ENCODE data around the gene CAGE1. TPM values are rescaled to one million over a fixed set of nuclear protein-coding genes. Genes with fewer than 3 reads are reported as not detected.

Gene CAGE1
- total and polyA plus RNA-seq, 2 donors (not counting 3 experiments of a cell fraction or from before 2014, with no cell fraction given): not detected

DNA sequence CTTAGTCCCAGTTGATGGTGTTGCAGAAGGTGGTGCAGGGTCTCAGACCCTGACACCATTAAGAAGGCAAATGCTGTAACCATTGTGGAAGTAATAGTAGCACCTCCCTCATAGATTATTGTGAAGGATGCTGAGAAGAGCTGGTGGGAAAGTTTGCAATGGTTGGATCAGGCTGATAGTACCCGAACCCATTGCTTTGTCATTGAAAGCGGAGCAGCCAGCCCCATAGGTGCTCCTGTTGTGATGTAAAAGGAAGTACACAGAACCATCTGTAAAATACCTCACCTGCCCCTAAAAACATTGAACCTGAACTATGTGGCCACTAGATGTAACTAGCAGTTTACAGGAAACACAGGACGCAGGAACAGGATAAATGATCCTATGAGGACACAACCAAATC, 31.5 kb upstream of the CAGE1 start:
- Histone ChIP-seq H3K4me1 (ENCODE audit: control insufficient read depth, extremely low read depth, insufficient read depth, low read length) (no peaks in the 10 kb centered on the region), H2AFZ (ENCODE audit: low read depth, low read length) (no peak overlapping the region), H3K4me2 (ENCODE audit: insufficient read depth, low read length) (no peak overlapping the region), H3K9me1 (replicated peaks; ENCODE audit: control insufficient read depth, extremely low read depth, insufficient read depth, low read length) (no peaks in the 10 kb centered on the region), H3K9ac (replicated peaks; ENCODE audit: extremely low read depth, insufficient read depth, low read length) (no peak overlapping the region), H3K9me3 (replicated peaks; ENCODE audit: control insufficient read depth, insufficient read depth, low read length) (no peaks in the 10 kb centered on the region), H3K79me2 (ENCODE audit: control insufficient read depth, insufficient read depth, low read length) (no peaks in the 10 kb centered on the region), H3K27ac (ENCODE audit: insufficient read depth, low read depth, low read length) (no peak overlapping the region), H3K36me3 (ENCODE audit: control insufficient read depth in 2 of 2, extremely low read depth in 1 of 2, insufficient read depth in 2 of 2, low read length in 2 of 2) (peaks cover 4 to 11% of the 10 kb centered on the region in 2 experiments), H4K20me1 (replicated peaks; ENCODE audit: control insufficient read depth, extremely low read depth, insufficient read depth, low read length) (no peaks in the 10 kb centered on the region), H3K4me3 (replicated peaks in 1 of 3; ENCODE audit: insufficient read depth in 1 of 3, low read depth in 1 of 3, low read length in 3 of 3) (no peak overlapping the region), H3K27me3 (ENCODE audit: control insufficient read depth in 2 of 2, insufficient read depth in 2 of 2, low read length in 2 of 2) (no peaks in the 10 kb centered on the region)
- ChIA-PET POLR2A (no interaction called here), CTCF (interaction anchor here (1.3 kb wide), 1 partner anchor 195 kb away, joined by 4 read pairs; no protein-coding TSS in a partner anchor)
- dilution Hi-C loops (cut with MboI; ENCODE audit: extremely low pct_ligation_motif_present, low sequenced_read_pairs): no loop called here
- BruUV-seq (replicated peaks): no TSS peak
- FAIRE-seq (no peak), DNase-seq (ENCODE audit: low read depth, low spot score) (no peak)
- TF ChIP-seq FOS (IDR thresholded peaks at IDR 0.05; ENCODE audit: borderline replicate concordance, insufficient read depth, low read length) (no peak), MYC (IDR thresholded peaks at IDR 0.05; ENCODE audit: low read depth, low read length) (no peak), POLR2AphosphoS5 (IDR thresholded peaks at IDR 0.05; ENCODE audit: insufficient read depth, low read depth, low read length) (no peak), GATA2 (IDR thresholded peaks at IDR 0.05; ENCODE audit: insufficient read depth, insufficient read length, low read depth, low read length) (no peak), POLR2A (IDR thresholded peaks at IDR 0.05; ENCODE audit: low read depth, low read length) (no peak), EZH2 (IDR thresholded peaks at IDR 0.05; ENCODE audit: borderline replicate concordance, low read depth, low read length, severe bottlenecking) (no peak)
- TF ChIP-seq, protein P1, sequence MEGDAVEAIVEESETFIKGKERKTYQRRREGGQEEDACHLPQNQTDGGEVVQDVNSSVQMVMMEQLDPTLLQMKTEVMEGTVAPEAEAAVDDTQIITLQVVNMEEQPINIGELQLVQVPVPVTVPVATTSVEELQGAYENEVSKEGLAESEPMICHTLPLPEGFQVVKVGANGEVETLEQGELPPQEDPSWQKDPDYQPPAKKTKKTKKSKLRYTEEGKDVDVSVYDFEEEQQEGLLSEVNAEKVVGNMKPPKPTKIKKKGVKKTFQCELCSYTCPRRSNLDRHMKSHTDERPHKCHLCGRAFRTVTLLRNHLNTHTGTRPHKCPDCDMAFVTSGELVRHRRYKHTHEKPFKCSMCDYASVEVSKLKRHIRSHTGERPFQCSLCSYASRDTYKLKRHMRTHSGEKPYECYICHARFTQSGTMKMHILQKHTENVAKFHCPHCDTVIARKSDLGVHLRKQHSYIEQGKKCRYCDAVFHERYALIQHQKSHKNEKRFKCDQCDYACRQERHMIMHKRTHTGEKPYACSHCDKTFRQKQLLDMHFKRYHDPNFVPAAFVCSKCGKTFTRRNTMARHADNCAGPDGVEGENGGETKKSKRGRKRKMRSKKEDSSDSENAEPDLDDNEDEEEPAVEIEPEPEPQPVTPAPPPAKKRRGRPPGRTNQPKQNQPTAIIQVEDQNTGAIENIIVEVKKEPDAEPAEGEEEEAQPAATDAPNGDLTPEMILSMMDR (IDR thresholded peaks at IDR 0.05; ENCODE audit: extremely low read depth in 1 of 2, insufficient read depth in 1 of 2, low read depth in 1 of 2, low read length in 2 of 2): no peak
- intact Hi-C loops (cut with micrococcal nuclease): loop anchor here (10.0 kb wide), 1 partner anchor 1166 kb away; no protein-coding TSS in a partner anchor

Measured in endothelial cell of umbilical vein (primary cell).